HL-60/S4 treated with retinoic acid at 250 ng/mL for 4 days and 3 days (cell line): Measurements from ENCODE around the gene CDKAL1.
"Not testable (repeated sequence)": the region's sequence is repeated elsewhere in the genome, so short reads cannot be mapped to it uniquely, and the experiment has no call there.

Experiments
- in situ Hi-C: fragments of 300-500 bp; cut with MboI; formaldehyde crosslinking; loops from 2 replicates; pipeline ENCODE4 v1.7.0; 2022; ENCODE audit warnings: low sequenced_read_pairs

Gene CDKAL1

DNA sequence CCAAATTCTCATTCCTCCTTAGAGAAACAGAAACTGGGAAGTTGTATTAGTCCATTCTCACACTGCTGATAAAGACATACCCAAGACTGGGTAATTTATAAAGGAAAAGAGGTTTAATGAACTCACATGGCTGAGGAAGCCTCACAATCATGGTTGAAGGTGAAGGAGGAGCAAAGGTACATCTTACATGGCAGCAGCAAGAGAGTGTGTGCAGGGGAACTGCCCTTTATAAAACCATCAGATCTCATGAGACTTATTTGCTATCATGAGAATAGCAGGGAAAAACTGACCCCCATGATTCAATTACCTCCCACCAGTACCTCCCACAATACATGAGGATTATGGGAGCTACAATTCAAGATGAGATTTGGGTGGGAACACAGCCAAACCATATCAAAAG lies 720.2 kb downstream of the CDKAL1 start:
- in situ Hi-C loops = not testable (repeated sequence)

DNA sequence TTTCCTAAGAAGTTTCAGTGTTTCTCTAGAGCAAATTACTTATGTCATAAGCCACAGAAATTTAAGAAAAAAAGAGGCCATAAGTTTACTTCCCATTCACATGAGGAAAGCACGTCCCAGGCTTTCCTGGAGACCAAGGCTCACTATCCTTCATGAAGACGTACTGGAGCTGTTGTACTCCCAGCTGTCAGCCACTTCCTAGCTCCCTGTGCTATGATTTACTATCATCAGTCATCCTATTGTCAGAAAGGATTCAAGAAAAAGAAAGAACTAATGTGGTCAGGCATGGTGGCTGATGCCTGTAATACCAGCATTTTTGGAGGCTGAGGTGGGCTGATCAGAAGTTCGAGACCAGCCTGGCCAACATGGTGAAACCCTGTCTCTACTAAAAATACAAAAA lies 721.9 kb downstream of the CDKAL1 start:
- in situ Hi-C loops = no loop called here

DNA sequence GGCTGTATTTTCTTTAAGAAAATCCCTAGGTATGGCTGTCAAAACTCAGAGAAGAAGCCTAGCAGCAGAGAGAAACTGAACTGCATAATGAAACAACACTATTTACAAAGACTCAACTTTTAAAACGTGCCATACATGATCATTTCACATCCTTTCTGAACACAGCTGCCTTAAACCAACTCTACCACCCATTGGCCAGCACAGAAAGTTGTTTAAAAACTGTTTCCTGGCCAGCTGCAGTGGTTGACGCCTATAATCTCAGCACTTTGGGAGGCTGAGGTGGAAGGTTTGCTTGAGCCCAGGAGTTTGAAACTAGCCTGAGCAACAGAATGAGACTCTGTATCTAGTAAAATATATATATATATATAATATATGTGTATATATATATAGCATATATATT lies 722.9 kb downstream of the CDKAL1 start:
- in situ Hi-C loops = no loop called here

DNA sequence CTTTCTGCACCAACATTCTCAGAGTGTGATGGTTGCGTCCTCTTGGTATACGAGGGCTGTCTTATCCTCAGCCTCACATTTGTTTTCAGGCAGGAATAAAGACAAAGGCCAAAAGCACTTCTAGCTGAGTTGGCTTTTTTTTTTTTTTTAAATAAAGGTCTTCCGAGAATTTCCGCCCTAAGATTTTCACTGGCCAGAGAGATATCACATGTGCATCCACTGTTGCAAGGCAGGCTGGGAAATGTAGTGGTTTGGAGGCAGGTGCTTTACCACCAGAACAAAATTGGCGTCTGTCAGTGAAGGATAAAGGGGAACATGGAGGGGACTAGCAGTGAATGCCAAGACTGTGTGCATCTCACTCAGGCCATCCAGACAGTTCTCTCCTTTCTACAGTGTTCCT lies 724.4 kb downstream of the CDKAL1 start:
- in situ Hi-C loops = no loop called here

DNA sequence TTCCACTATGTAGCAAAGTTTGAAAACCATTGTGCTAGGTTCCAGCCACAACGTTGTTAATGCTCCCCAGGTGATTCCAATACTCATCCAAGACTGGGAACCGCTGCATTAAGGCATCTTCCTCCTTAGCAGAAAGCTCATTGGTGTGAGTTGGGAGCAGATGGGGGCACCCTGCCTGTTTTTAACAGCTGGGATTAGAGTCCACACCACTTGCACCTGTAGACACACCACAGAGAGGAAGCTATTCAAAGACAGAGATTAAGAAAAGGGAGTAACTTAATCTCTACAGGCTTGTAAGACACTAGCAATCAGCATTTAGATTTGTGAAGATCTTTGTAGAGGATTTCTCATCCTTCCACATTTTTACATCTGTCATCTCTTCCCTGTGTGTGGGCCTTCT lies 725.4 kb downstream of the CDKAL1 start:
- in situ Hi-C loops = no loop called here

DNA sequence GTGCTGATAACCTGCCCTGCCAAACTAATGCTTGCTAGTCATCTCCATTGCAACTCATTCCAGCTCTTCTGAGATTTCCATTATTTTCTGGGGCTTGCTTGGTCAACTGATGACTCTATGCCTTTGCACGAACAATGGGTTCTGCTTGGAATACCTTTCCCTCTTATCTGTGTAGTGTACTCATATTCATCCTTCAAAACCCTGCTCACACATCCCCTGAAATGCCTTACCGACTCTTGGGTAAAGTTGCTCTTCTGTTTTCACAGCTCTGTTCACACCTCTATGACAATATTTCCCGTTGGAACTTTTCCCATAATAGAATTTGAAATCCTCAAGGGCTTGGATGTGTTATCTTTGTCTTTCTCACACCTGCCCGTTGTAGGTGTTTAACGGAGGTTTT lies 728.2 kb downstream of the CDKAL1 start:
- in situ Hi-C loops = no loop called here

- in situ Hi-C loops = no loop called here
Measured at GRCh38 chr6:21263531-21264287, 729.5 kb downstream of the CDKAL1 start.

GRCh38 chr6:21264288-21265033 lies 730.2 kb downstream of the CDKAL1 start:
- in situ Hi-C loops = no loop called here

DNA sequence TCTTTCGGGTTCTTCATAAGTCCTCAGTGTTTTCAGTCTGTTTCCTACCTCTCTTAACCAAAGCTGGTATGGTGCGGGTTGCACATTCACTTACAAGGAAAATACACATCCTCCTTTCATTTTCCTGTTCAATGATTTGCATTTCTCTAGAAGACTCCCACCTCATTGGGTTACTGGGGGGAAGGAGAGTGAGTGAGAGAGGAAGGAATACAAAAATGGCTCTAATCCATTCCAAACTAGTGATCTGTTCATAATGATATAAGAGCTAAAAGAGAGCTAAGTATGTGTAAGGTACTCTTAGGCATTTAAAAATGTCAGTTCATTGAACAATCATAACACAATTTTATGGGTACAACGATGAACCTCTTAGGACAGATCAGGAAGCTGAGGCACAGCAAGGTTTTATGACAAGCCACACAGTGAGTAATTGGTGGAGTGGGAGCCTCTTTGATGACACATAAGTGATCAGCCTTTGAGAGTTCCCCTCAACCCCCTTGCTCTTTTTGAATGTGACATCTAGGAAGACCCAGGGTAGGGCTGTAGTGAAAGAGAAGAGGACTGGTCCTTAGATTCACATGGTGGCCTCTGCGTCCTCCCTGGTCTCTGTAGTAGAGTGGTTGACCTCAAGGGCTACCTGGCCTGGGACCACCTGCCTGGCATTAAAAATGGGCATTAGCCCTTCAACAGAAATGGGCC lies 730.9 kb downstream of the CDKAL1 start:
- in situ Hi-C loops = no loop called here

DNA sequence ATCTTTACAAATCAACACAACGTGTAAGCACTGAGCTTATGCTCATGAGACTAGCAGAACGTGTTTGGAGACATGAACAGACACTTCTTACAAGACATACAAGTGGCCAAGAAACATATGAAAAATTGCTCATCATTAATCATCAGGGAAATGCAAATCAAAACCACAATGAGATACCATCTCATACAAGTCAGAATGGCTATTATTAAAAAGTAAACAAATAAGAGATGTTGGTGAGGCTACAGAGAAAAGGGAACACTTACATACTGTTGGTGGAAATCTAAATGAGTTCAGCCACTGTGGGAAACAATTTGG lies 731.4 kb downstream of the CDKAL1 start:
- in situ Hi-C loops = no loop called here

- in situ Hi-C loops = no loop called here
Measured at GRCh38 chr6:21270636-21271201, 736.5 kb downstream of the CDKAL1 start.

GRCh38 chr6:21271428-21272155 lies 737.3 kb downstream of the CDKAL1 start:
- in situ Hi-C loops = no loop called here

DNA sequence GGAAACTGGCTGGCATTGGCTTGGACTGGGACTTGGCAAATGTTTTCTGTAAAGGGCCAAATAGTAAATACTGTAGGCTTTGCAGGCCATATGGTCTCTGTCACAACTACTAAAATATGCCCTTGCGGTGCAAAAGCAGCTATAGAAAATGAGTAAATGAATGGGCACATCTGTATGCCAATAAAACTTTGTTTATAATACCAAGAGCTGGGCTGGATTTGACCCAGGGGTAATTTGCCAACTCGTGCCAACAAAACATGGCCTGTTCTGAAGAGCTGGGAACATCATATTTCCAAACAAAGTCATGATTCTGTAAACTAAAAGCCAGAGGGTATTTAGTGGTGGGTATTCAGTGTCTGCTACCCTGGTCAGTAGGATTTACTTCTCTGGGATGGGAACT lies 739.2 kb downstream of the CDKAL1 start:
- in situ Hi-C loops = no loop called here

DNA sequence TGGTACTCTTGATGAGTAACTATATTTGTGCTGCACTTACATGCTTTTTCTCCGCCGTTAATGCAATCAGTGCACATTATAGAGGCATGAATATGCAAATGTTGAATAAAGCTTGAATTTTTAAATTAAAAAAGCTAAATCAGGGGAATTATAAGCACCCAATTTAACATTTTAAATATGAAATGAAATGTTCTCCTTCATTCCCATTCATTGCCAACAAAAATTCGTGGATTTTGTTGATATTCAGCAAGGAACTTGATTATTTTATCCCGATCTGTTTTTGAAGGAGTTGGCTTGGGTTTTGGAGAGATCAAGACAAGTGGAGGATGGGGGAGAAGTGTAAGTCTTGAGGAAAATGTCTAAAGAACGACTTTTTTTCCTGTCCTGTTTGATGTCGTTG lies 740.6 kb downstream of the CDKAL1 start:
- in situ Hi-C loops = no loop called here

GRCh38 chr6:21277601-21278374 lies 743.5 kb downstream of the CDKAL1 start:
- in situ Hi-C loops = no loop called here

DNA sequence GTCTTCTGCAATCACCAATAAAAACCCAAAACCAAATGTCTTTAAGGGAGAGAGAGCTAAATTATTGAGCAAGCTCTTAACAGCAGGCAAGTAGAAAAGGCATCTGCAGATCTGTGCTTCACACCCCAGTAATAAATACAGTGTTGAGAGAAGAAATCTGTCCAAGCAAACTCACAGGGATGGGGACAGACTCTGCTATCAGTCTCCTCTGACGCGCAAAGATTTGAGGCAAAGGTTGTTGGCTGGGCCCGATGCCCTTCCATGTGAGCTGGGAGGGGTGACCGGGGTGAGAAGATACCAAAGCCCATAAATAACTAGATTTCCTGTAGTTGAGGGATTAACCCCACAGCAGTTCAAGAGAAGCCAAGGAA lies 744.1 kb downstream of the CDKAL1 start:
- in situ Hi-C loops = no loop called here

GRCh38 chr6:21279619-21280018 lies 745.4 kb downstream of the CDKAL1 start:
- in situ Hi-C loops = no loop called here

DNA sequence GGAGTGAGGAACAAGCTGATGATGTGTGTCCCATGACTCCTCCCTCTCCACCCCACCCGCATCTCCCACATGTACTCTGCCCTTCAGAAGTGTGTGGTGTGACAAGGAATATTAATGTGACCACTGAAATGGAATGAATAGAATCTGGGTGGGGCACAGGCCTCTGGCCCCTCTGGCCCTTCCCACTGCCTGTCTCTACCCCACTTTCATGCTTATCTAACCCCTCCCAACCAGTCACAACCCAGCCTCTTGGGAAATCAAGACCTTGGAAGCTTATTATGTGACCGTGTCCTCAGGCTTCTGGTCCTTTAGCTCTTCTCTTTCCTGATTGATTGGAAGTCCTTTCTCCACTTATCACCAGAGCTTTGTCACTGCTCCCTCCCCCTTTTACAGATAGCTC lies 747.1 kb downstream of the CDKAL1 start:
- in situ Hi-C loops = no loop called here
